Activated naive CD4-positive, alpha-beta T cell treated with anti-CD3 and anti-CD28 coated beads, Interleukin-2, amount 50 U/mL, for 72 hours (primary cell): ENCODE results near the gene BMPR1B. TPM values are rescaled to one million over a fixed set of nuclear protein-coding genes. Genes with fewer than 3 reads are reported as not detected.

Source experiments
- ATAC-seq, 2 donors: fragments of 150-1000 bp; cut with Tn5 transposase; 2 replicates each; pipeline ENCODE4 v1.10.0; 2021; ENCODE audit warnings: mild to moderate bottlenecking in 2 of 2, moderate library complexity in 2 of 2
- DNase-seq, 2 donors: peaks; one replicate each; pipeline ENCODE4 v3.0.0; 2021 to 2022; ENCODE audit warnings: low spot score in 2 of 2
- H3K27ac Mint-ChIP-seq, 2 donors: one replicate each; pipeline ENCODE4 v1.8.0; 2022; ENCODE audit warnings: mild to moderate bottlenecking in 2 of 2, mixed read lengths in 2 of 2
- H3K36me3 Mint-ChIP-seq, 2 donors: one replicate each; pipeline ENCODE4 v1.8.0; 2022; ENCODE audit warnings: mixed read lengths in 2 of 2
- H3K9me3 Mint-ChIP-seq, 2 donors: one replicate each; pipeline ENCODE4 v1.8.0; 2022; ENCODE audit warnings: mixed read lengths in 2 of 2
- total RNA-seq, 2 donors: library from RNA; stranded (reverse); gene quantifications; one replicate each; pipeline ENCODE4 v1.2.3, GENCODE V29; 2022

BMPR1B gene
- total RNA-seq = not detected

DNA sequence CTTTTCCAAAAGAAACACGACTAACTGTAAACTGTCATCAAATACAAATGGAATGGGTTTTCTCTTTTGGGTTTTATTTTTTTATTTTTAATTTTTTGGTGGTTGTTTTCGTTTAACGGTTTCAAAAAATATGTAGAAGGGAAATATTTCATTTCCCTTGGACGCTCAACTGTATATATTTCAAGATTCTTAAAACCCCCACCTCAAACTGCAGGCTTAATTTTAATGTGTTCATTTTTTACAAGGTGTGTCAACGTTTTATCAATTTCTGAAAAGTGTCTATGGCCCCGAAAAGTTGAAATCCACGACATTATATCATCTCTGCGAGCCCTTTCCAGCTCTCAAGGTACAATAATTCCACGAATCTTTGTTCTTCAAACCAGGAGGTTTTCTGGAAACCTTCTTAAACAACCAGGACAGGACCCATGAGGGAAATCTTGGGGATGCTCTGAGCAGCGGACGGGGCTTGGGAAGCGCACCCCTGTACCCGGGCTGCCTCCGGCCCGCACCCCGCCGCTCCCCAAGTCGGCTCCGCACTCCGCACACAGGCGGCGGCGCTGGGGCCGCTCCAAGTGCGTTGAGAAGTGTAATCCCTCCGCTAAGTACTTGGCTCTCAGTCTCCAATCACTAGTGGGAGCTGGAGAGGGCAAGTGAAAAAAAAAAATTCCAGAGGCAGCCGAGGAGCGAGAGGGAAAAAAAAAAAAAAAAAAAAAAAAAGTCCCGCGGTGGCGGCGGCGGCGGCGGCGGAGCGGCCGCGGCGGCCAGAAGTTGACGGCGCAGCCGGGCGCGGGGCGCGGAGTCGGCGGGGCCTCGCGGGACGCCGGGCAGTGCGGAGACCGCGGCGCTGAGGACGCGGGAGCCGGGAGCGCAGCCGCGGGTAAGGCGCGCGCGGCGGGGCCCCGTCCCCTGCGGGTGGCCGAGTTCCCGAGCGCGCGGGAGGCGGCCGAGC lies at the start of gene BMPR1B:
Gene BMPR1B (plus strand): TSS at position 764 of the 949 bp plus-strand sequence. CDS start 346,470 bp downstream, outside the sequence.
- no peaks in the 10 kb centered on the region for H3K9me3 Mint-ChIP-seq
- DNase-seq (peak in 1 of 2 donors; percentile 2), ATAC-seq (peak in 1 of 2 donors; percentile 60)
- peaks cover 0 to 6% of the 10 kb centered on the region in 2 donors for H3K36me3 Mint-ChIP-seq
- no peak within 1 kb of the TSS for H3K27ac Mint-ChIP-seq

DNA sequence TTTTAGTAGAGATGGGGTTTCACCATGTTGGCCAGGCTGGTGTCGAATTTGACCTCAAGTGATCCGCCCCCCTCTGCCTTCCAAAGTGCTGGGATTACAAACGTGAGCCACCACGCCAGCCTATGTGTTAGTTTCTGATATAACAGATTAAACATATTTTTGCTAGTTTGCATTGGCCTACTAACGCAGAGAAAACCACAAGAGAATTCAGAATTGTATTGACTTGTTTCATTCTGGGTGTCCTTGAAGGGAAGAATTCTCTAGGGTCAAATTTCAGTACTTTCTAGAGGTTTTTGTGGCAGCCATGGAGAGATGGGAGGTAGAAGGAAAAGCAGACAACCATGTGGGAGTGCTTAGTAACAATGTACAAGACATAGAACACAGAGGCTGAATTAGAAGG lies 46.1 kb upstream of the BMPR1B start:
- no peak for ATAC-seq
- H3K9me3 Mint-ChIP-seq = peaks cover 2 to 3% of the 10 kb centered on the region in 2 donors

DNA sequence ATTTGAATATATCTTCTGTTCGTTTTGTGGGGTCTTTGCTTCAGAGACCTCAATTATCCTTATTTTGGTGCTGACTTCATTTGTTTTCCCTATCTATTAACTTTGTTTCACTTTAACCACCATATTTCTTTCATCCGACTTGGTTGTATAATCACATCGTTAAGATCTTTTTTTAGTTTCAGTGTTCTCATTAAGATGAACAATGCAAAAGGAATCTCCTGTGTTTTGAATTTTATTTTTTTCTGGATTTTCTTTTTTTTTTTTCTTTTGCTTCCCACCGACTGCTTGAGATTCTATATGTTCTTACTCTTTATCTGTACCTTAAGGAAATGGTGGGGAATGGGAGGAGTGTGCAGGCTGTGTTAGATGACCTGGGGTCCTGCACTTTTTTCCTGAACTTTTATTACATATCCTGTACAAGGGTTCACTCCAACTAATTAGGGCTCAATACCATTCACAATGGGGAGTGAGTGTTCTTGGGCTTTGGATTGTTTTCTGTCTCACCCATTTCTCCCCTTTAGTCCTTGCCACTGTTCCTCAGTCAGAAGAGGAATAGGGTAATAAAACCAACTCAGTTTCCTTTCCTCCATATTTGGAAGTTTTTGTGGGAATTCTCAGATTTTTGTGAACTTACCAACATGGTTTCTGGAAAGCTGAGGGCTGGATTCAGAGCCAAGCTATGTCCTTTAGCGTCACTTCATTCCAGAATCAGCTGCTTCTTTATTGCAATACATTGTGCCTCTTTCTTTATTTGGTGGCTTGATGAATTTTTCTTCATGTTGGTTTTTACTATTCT lies 43.2 kb upstream of the BMPR1B start:
- no peak for DNase-seq
- Mint-ChIP-seq H3K27ac (no peak overlapping the region), H3K36me3 (no peaks in the 10 kb centered on the region), H3K9me3 (no peaks in the 10 kb centered on the region)
- no peak for ATAC-seq

More for the DNA sequence above, 46.1 kb upstream of the BMPR1B start:
- no peaks in the 10 kb centered on the region for H3K36me3 Mint-ChIP-seq
- no peak overlapping the region for H3K27ac Mint-ChIP-seq
- no peak for DNase-seq

DNA sequence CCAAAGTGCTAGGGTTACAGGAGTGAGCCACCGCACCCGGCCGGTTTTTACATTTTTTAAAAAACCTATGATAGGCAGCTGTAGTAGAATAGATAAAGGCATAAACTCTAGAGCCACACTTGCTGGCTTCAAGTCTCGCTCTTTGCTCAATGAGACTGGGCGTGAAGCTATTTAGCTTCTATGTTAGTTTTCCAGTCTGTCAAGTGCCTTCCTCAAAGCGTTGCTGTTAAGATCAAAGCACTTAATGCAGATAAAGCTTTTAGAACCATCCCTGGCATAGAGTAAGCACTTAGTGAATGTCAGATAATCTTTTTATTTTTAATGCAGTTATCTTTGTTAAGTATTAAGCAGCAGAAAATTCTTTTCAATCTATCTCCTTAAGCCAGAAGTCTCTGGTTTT lies 42.0 kb upstream of the BMPR1B start:
- DNase-seq (no peak), ATAC-seq (no peak)
- H3K27ac Mint-ChIP-seq = no peak overlapping the region

DNA sequence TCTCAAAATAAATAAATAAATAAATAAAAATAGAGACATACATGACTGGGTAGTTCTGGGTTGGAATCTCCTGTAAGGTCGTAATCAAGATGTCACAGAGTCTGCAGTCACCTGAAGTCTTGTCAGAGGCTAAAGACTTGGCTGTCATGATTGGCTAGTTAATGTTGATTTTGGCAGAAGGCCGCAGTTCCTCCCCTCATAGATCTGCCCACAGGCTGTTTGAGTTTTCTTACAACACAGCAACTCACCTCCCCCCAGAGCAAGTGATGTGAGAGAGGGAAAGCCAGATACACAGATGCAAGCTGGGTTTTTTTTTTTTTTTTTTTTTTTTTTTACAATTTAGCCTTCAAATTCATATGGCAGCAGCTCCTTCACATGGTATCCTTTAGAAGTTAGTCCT lies 36.4 kb upstream of the BMPR1B start:
- H3K9me3 Mint-ChIP-seq = no peaks in the 10 kb centered on the region
- no peak for ATAC-seq
- H3K27ac Mint-ChIP-seq = no peak overlapping the region
- no peak for DNase-seq
- no peaks in the 10 kb centered on the region for H3K36me3 Mint-ChIP-seq

More for the DNA sequence above, 42.0 kb upstream of the BMPR1B start:
- no peaks in the 10 kb centered on the region for H3K9me3 Mint-ChIP-seq
- H3K36me3 Mint-ChIP-seq = no peaks in the 10 kb centered on the region

DNA sequence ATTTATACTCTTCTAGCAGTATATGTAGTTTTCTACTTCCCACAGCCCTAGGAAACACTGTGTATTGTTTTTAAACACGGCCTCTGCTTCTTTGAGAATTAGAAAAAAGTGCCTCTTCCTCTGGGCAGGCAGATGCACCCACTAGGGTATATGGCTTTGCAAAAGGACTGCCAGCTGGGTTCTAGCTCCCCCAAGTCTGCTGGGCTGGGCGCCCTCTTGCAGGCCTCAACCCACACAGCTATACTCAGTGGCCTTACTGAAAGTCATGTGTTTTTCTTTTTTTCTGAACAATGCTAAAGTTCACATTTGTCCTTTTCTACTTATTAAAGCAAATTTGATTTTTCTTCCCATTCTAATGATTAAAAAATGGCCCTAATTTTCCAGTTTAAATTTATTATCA lies 35.5 kb upstream of the BMPR1B start:
- Mint-ChIP-seq H3K9me3 (no peaks in the 10 kb centered on the region), H3K36me3 (no peaks in the 10 kb centered on the region), H3K27ac (no peak overlapping the region)
- ATAC-seq (no peak), DNase-seq (no peak)

DNA sequence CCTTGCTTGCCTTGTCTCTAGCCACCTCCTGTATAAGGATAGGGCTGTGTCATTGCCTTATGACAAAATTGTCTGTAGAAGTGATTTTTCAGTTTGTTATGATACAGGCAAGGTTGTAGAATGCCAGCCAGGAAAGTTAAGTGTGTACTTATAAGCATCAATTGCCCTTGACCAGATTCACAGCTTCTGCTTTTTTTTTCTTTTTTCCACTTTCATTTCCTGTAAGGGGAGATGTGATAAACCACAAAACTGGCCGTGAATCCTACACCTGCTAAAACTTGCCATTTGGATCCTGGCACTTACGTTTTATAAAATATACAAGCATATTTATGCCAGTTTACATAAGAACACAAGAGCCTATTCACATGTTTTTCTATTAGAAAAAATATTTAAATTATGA lies 35.0 kb upstream of the BMPR1B start:
- no peaks in the 10 kb centered on the region for H3K9me3 Mint-ChIP-seq
- DNase-seq (no peak), ATAC-seq (no peak)
- no peaks in the 10 kb centered on the region for H3K36me3 Mint-ChIP-seq
- H3K27ac Mint-ChIP-seq = no peak overlapping the region

DNA sequence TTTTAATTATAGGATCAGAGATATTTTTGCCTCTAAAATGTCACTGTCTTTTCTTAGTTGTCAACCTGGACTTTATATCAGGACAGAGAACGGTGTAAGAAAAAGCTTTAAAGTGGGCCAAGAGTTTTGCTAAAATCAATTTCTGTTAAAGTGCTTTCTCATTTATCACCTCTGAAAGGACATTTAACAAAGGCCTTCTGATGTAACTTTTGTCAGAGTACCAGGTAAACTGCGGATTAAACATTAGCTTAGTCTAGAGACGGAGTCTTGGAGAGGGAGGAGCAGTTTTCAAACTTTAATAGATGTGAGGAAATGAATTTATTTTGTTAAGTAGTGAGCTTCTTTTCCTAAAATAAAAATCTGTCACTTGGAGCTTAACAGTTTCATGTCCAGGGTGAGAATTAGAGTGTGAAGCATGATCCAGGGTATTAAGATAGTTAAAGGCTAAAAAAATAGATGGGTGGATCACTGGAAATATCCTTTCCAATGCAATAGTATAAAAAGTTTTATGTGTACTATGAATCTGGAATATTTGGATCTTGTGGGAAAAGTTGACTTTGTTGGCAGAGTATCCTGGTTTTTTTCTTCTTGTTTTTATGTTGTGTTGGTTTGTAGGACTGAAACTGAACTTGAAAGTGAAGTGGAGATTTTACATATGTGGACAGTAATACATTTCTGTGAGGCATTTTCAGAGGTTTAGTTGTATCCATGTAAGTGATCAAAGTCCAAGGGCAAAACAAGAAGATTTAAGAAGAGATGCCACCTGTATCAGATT lies 33.6 kb upstream of the BMPR1B start:
- Mint-ChIP-seq H3K36me3 (no peaks in the 10 kb centered on the region), H3K27ac (no peak overlapping the region), H3K9me3 (no peaks in the 10 kb centered on the region)
- no peak for ATAC-seq
- no peak for DNase-seq

DNA sequence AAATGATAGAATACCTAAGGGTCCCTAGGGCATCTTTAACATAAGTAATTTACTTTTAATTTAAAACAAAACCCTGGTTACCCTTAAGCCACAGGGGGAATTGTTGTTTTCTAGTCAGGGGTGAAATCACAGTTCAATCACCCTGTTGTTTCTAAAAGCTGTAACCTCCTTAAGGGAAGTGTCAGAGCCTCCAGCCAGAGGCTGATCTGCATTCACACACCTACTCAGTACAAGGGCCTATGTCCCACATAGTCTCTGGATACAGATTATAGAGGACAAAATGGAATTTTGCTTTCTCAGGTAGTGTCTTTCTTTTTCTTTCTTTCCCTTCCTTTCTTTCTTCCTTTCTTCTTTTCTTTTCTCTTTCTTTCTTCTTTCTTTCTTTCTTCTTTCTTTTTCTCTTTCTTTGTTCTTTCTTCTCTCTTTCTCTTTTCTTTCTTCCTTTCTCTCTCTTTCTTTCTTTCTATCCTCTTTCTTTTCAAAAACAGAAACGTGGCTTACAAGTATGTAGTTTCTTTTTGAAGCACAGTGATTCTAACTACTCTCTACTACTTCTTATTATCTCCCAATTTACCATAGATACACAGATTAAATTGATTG lies 31.1 kb upstream of the BMPR1B start:
- ATAC-seq = no peak
- no peaks in the 10 kb centered on the region for H3K36me3 Mint-ChIP-seq
- no peak overlapping the region for H3K27ac Mint-ChIP-seq
- DNase-seq = no peak
- H3K9me3 Mint-ChIP-seq = no peaks in the 10 kb centered on the region

DNA sequence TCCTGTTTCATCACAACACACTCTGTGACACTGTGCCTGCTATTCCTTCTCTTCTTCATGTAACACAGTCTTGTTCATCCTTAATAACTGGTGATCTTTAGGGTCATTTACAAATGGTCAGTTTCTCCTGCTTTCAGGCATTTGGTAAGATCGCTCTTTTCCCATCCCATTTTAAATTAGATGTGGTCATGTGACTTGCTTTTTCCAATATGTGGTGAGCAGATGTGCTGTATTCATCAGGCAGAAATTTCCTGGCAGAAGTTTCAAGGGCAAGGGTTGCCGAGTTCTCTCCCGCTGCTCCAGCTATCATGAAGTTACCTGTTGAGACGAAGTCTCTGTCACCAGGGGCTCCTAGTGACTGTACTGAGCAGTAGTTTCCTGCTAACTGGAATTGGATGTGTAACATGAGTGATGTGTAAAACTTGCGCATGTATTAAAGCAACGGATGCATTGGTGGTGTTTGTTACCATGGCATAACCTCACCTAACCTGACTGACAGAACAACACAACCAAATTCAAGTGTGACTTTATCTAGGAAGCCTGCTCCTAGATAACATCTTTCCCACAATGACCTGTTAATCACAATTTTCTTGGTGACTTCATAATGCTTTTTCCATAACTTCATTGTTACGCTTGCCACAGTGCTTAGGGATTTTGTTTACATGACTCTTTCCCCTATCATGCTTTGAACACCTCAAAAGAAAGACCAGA lies 29.5 kb upstream of the BMPR1B start:
- no peak for ATAC-seq
- Mint-ChIP-seq H3K27ac (no peak overlapping the region), H3K9me3 (no peaks in the 10 kb centered on the region), H3K36me3 (no peaks in the 10 kb centered on the region)
- DNase-seq = no peak

DNA sequence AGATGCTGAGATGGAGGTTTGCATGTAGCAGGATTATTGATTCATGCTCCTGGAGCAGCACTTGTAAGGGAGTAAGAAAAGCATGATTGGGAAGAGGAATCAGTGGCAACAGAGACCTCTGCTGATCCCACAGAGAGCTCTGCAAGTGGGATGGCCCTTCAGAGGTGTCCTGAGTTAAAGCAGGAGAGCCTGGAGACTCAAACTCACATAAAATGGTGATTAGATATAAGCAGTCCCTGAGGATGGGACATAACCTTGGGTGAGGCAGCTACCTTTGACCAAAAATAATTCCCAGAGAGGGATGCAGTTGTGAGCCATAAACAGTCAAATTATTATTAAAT lies 25.4 kb upstream of the BMPR1B start:
- no peak for DNase-seq
- Mint-ChIP-seq H3K27ac (no peak overlapping the region), H3K9me3 (no peaks in the 10 kb centered on the region), H3K36me3 (no peaks in the 10 kb centered on the region)
- no peak for ATAC-seq

DNA sequence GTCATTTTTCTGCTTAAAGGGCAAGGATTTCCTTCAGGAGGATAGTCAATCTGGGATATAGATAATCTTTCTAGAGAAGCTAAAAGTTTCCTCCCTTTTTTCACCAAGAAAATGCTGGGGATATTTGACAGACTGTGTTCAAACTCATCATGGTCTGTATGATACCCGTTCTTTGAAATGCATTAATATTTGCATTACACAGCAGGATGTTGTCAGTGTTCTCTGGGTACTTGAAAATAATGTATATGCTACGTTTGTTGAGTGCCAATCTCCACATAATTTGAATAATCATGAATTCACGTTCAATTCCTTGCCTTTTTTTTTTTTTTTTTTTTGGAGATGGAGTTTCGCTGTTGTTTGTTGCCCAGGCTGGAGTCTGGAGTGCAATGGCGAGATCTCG lies 18.0 kb upstream of the BMPR1B start:
- H3K36me3 Mint-ChIP-seq = no peaks in the 10 kb centered on the region
- no peak overlapping the region for H3K27ac Mint-ChIP-seq
- DNase-seq (no peak), ATAC-seq (no peak)
- no peaks in the 10 kb centered on the region for H3K9me3 Mint-ChIP-seq

DNA sequence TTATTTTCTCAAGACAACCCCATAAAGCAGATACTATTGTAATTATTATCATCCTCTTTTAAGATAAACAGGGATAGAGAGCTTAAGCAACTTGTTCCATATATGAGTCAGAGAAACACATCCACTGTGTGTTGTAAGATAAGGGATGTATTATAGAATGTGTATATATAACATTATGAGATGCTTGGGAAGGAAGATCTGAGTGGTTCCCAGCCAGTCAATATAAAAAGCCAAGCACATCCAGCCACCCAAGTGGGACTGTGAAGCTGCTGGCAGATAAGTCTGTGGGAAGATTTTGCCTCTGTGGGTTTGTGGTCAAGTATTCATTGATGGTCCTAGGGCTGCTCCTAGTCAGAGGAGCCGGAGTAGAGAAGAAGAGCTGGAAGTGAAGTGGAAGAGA lies 16.5 kb upstream of the BMPR1B start:
- Mint-ChIP-seq H3K27ac (no peak overlapping the region), H3K9me3 (no peaks in the 10 kb centered on the region)
- ATAC-seq = no peak

DNA sequence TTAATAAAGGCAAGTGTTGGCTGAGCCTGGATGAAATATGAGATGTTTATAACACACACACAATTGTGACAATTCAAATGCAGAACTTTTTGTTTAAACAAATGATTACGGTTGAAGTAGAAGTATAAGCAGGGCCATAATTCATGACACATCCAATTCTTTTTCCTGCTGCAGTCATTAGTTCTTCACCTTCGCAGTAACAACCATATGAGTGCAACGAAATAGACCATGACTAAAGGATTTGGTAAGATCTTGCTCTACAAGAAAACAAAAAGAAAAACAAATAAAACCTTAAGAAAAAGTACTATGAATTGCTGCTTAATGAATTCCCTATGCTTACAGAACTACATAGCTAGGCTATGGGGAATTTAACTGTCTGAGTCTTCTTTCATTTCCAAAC lies 13.9 kb upstream of the BMPR1B start:
- no peak overlapping the region for H3K27ac Mint-ChIP-seq
- ATAC-seq = no peak
- DNase-seq = no peak
- H3K9me3 Mint-ChIP-seq = no peaks in the 10 kb centered on the region
- H3K36me3 Mint-ChIP-seq = no peaks in the 10 kb centered on the region

More for the DNA sequence above, 16.5 kb upstream of the BMPR1B start:
- no peaks in the 10 kb centered on the region for H3K36me3 Mint-ChIP-seq
- DNase-seq = no peak

DNA sequence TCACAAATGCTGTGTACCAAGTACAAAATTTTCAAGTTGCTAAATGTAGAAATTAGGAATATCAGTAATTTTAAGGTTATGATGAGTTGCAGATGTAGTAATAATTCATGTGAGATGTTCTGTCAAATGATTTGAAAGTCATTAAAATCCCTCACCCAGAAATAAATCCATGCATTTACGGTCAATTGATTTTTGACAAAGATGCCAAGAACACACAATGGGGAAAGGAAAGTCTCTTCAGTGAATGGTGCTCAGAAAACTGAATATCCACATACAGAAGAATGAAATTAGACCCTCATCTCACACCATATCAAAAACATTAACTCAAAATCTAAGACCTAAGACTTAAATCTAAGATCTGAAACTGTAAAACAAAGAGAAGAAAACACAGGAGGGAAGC lies 12.9 kb upstream of the BMPR1B start:
- H3K9me3 Mint-ChIP-seq = no peaks in the 10 kb centered on the region
- ATAC-seq (no peak), DNase-seq (no peak)
- H3K27ac Mint-ChIP-seq = no peak overlapping the region
- H3K36me3 Mint-ChIP-seq = no peaks in the 10 kb centered on the region

DNA sequence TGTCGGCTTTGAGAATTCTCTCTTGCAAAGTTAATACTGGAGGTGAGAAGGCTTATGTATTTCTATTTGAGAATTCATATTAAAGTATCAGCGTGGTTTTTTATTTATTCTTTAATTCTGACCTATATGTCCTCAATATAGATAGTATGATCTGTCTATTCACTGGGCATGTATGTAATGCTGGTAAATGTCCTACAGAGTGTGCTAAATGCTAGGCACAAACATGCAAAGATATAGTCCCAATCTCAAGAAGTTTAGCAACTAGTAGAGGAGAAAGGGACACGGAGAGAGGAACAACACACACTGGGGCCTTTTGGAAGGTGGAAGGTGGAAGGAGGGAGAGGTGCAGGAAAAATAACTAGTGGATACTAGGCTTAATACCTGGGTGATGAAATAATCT lies 11.0 kb upstream of the BMPR1B start:
- Mint-ChIP-seq H3K9me3 (no peaks in the 10 kb centered on the region), H3K27ac (no peak overlapping the region), H3K36me3 (no peaks in the 10 kb centered on the region)
- DNase-seq = no peak
- ATAC-seq = no peak
